ENCODE measurements around the gene P4HA2.

- TF ChIP-seq EP300 (IDR thresholded peaks at IDR 0.05; ENCODE audit: borderline replicate concordance in 1 of 2, low read depth in 2 of 2, low read length in 2 of 2): no peak
- TF ChIP-seq, protein P1, sequence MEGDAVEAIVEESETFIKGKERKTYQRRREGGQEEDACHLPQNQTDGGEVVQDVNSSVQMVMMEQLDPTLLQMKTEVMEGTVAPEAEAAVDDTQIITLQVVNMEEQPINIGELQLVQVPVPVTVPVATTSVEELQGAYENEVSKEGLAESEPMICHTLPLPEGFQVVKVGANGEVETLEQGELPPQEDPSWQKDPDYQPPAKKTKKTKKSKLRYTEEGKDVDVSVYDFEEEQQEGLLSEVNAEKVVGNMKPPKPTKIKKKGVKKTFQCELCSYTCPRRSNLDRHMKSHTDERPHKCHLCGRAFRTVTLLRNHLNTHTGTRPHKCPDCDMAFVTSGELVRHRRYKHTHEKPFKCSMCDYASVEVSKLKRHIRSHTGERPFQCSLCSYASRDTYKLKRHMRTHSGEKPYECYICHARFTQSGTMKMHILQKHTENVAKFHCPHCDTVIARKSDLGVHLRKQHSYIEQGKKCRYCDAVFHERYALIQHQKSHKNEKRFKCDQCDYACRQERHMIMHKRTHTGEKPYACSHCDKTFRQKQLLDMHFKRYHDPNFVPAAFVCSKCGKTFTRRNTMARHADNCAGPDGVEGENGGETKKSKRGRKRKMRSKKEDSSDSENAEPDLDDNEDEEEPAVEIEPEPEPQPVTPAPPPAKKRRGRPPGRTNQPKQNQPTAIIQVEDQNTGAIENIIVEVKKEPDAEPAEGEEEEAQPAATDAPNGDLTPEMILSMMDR (IDR thresholded peaks at IDR 0.05; ENCODE audit: control extremely low read depth in 1 of 3, insufficient read depth in 1 of 3, low read depth in 1 of 3, low read length in 3 of 3): no peak
Measured at GRCh38 chr5:132223861-132224260, 3.8 kb downstream of the P4HA2 start.

All from H1 (cell line).